NB4 (cell line): ENCODE results near the gene ABCF2.

Source experiments
- DNase-seq: peaks from one replicate; pipeline ENCODE4 v3.0.0; 2010; ENCODE audit warnings: low read depth
- H3K4me3 ChIP-seq: one replicate; pipeline ENCODE4 v1.5.1; 2011; ENCODE audit warnings: mild to moderate bottlenecking, low read depth, low read length, moderate library complexity
- CTCF ChIP-seq: IDR thresholded peaks from one replicate; pipeline ENCODE4 v1.5.1; 2012; ENCODE audit warnings: low read depth, low read length
- MAX ChIP-seq: IDR thresholded peaks from 2 replicates; pipeline ENCODE4 v1.6.1; 2011; ENCODE audit warnings: low read depth, low read length
- MYC ChIP-seq: IDR thresholded peaks from 2 replicates; pipeline ENCODE4 v1.6.1; 2011; ENCODE audit warnings: low read depth, low read length
- POLR2A ChIP-seq: IDR thresholded peaks from 2 replicates; pipeline ENCODE4 v1.6.1; 2011; ENCODE audit warnings: mild to moderate bottlenecking; ENCODE audit not compliant: insufficient read length; ENCODE audit errors: extremely low read depth

Gene ABCF2

GRCh38 chr7:151240942-151241754 is 14.1 kb upstream of the ABCF2 start:
- no peak overlapping the region for H3K4me3 ChIP-seq
- no peak for DNase-seq
- TF ChIP-seq MYC: no peak
- no peak for TF ChIP-seq CTCF
- TF ChIP-seq POLR2A: no peak
- TF ChIP-seq MAX: no peak

- DNase-seq: no peak
- TF ChIP-seq CTCF (no peak), POLR2A (no peak), MAX (no peak), MYC (no peak)
- H3K4me3 ChIP-seq: no peak overlapping the region
Measured at GRCh38 chr7:151240536-151240935, 13.5 kb upstream of the ABCF2 start.

- TF ChIP-seq MAX: no peak
- TF ChIP-seq POLR2A: no peak
- TF ChIP-seq MYC: no peak
- no peak for TF ChIP-seq CTCF
- H3K4me3 ChIP-seq: no peak overlapping the region
- DNase-seq: no peak
Measured at GRCh38 chr7:151239837-151240459, 12.9 kb upstream of the ABCF2 start.

GRCh38 chr7:151238924-151239836 is 12.2 kb upstream of the ABCF2 start:
- no peak for TF ChIP-seq POLR2A
- no peak for TF ChIP-seq CTCF
- TF ChIP-seq MAX: no peak
- no peak for TF ChIP-seq MYC
- H3K4me3 ChIP-seq: no peak overlapping the region
- no peak for DNase-seq

- TF ChIP-seq CTCF (no peak), MAX (no peak), MYC (no peak), POLR2A (no peak)
- no peak for DNase-seq
- no peak overlapping the region for H3K4me3 ChIP-seq
Measured at GRCh38 chr7:151238190-151238810, 11.3 kb upstream of the ABCF2 start.
